Activated naive CD4-positive, alpha-beta T cell treated with anti-CD3 and anti-CD28 coated beads, Interleukin-2, amount 50 U/mL, for 16 hours (primary cell): ENCODE results near the gene URGCP.

Experiments
- DNase-seq: peaks from one replicate; pipeline ENCODE4 v3.0.0-alpha.2; 2020

URGCP gene, protein sequence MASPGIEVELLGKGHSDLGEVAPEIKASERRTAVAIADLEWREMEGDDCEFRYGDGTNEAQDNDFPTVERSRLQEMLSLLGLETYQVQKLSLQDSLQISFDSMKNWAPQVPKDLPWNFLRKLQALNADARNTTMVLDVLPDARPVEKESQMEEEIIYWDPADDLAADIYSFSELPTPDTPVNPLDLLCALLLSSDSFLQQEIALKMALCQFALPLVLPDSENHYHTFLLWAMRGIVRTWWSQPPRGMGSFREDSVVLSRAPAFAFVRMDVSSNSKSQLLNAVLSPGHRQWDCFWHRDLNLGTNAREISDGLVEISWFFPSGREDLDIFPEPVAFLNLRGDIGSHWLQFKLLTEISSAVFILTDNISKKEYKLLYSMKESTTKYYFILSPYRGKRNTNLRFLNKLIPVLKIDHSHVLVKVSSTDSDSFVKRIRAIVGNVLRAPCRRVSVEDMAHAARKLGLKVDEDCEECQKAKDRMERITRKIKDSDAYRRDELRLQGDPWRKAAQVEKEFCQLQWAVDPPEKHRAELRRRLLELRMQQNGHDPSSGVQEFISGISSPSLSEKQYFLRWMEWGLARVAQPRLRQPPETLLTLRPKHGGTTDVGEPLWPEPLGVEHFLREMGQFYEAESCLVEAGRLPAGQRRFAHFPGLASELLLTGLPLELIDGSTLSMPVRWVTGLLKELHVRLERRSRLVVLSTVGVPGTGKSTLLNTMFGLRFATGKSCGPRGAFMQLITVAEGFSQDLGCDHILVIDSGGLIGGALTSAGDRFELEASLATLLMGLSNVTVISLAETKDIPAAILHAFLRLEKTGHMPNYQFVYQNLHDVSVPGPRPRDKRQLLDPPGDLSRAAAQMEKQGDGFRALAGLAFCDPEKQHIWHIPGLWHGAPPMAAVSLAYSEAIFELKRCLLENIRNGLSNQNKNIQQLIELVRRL

DNA sequence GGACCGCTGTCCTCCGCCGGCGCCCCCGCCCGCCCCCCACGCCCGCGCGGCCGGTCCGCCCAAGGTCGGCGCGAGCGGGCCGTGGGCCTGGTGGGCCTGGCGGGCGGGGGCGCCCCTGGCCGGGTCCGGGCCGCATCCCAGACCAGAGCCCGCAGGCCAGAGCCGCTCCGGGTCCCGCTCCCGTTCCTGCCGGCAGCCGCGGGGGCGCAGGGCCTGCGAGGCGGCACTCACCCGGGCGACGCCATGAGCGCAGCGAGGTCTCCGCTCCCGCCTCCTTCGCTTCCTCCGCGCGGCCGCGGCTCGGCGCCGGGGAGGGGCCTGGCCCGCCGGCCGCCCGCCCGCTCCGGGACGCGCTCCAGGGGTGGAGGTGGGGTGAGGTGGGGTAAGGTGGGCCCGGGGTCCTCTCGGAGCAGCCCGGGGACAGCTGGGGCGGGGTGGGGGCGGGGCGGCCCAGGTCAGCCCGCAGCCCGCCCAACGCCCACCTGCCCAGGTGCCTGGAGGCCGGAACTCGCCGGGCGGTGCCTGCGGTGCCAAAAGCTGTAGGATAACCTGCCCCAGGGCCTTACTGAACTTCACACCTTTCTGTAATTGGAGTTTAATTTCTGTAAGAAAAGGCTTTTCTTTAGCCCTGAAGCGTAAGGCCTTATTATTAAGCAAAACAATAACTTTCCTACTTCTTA is at the start of gene URGCP:
TSS of gene URGCP (minus strand) at position 266 of the 680 bp plus-strand sequence. CDS start at position 245, 21 bp downstream.
- peak; percentile 62 for DNase-seq

DNA sequence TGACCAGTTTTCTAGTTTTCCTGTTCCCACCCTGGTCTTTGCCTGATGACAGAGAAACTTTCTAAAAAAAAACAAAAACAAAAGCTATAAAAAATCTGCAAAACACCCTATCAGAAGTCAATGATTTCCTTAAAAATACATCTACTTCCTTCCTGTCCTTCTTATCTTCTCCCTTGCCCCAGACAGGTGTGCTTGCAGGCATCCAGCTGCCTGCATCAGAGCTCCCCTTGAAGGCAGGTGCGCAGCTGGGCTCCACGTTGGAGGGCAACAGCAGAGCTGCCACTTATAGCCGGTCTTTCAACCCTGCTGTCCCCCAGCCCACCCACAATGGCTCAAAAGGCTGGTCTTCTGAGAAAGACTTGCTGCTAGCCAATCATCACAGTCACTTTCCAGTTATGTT is 49.6 kb upstream of the URGCP start:
- DNase-seq = no peak

DNA sequence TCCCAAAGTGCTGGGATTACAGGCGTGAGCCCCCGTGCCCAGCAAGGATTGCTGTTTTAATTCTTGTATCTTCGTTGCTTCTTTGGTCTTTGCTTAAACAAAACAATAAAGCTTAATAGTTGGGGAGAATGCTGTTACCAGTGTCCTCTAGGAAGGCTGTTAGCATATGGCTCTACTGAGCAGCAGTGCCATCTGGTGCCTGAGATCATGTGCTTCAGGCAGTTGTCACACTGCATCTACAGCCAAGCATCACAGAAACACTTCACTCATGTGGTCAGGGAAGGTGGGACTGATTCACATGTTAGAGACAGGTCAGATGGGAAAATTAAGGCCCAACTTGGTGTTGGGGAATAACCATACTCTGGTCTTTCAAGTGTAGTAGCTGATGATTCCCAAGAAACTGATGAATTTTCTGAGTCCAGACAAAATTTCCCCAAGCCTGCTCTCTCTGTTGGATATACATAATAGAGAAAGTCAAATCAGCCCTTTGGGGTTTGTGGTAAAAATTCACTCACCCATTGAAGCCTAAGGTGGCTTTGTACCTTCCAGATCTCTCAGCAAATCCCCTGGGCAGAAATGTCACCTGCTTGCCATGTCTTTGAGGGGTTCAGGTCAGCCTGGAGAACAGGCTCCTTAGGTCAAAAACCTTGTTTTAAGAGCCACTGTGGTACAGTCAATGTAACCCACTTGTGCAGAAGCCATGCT is 48.3 kb upstream of the URGCP start:
- DNase-seq = no peak

DNA sequence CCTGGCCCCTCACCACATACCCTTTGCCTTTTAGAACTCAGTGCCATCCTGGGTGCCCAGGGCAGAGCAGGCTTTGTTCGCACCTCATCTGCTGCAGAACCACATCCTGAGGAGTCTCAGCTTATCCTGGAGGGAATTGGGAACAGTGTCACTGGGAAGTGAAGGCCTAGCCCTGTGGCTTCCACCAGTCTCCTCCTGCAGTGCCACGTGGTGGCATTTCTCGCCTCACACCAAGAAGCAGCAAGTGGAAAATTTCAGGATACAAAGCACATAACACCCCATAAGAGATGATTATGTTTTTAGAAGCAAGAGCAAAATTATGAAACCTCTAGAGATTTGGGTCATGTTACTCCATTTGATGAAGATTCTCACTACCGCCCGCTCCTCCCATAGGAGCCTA is 46.7 kb upstream of the URGCP start:
- DNase-seq = no peak

DNA sequence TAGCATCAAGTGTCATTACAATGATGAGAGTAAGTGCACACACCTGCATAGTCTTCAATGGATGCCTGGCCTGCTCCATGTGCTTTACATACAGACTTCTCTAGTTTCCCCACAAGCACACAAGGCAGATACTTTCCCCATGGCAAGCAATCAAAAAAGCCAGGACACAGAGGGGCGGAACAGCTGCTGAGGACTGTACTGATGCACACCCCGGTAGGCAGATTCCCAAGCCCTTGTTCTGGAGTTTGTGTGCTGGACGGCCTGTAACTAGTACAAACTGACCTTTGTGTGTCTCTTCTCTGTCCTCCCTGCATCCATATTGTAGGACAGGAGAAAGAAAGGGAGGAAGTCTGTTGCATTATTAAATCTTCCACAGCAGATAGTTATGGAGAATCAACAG is 45.6 kb upstream of the URGCP start:
- no peak for DNase-seq

DNA sequence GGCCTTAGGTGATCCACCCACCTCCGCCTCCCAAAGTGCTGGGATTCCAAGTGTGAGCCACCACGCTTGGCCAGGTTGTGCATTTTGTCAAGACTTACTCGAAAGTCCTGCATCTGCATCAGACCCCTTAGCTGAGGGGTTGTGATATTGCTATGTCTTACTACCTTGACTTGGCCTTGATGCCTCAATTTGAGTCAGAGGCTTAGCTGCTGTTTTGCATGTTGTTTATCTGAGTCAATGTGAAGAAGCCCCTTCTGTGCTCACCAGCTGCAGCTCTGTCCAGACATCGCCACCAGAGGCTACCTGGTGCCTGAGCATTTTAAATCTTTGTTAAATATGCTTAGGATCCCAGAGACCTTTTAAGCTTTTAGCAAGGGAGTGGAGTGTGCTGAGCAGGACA is 37.9 kb upstream of the URGCP start:
- no peak for DNase-seq

DNA sequence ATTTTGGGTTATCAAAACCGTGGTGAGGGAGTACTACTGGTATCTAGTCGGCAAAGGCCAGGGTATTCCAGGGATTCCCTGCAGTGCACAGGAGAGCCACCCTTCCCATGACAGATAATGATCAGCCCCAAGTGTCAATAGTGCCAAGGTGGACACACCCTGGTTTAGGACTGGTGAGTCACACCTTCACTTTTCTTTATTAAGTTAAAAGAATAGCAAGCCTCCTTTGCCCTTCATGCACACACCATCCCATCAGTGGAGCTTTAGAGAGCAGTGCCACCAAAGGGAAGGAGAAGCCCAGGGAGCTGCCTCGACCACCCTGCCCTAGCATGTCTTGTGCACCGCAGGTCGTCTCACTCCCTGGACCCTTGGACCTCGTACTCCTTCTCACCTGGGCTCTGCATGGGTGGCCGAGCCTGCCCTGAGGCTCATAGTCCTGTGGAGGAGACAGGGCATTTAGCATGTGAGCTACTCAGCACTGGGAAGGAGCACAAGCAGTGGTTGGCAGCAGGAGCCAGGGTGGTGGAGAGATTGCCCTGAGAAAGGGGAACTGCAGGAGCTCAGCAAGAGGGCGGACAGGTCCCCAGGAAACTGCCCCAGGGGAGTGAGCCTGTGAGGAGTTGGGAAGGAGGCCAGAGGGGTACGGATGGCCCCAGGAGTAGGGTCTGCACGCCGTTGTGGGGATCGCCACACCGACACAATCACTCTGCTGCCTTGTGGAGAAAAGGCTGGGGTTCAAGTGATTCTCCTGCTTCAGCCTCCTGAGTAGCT is 37.2 kb upstream of the URGCP start:
- DNase-seq = no peak

DNA sequence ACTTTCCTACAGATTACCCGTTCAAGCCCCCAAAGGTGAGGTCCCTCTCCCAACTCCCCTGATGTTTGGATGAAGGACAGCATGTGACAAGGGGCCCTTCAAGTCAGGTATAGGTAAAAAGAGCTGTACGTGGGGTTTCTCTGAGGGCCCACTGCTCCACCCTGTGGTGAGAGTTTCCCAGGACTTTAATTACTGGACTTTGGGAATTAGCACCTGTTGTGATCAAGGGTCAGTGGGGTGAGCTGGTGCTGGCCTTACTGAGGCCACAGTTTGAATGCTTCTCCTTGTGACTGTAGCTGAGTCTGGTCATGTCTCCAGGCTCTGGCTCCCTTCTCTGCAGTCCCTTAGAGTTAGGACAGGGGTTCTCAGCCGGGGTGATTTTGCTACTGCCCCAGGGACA is 36.6 kb upstream of the URGCP start:
- DNase-seq = no peak

DNA sequence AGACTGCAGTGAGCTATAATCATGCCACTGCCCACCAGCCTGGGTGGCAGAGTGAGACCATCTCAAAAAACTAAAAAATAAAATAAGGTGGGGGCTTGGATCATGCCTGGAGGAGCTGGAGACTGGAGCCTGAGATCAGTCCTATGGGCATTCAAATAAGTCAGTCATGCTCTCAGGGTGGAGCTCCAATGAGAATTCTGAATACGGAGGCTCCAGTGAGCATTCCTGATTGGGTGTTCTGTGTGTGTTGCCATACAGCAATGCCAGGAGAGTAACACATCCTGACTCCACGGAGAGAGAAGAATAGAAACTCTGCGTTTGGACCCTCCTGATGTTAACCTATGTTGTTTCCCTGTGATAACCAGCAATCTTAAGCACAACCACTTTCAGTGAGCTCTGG is 35.9 kb upstream of the URGCP start:
- DNase-seq = no peak

DNA sequence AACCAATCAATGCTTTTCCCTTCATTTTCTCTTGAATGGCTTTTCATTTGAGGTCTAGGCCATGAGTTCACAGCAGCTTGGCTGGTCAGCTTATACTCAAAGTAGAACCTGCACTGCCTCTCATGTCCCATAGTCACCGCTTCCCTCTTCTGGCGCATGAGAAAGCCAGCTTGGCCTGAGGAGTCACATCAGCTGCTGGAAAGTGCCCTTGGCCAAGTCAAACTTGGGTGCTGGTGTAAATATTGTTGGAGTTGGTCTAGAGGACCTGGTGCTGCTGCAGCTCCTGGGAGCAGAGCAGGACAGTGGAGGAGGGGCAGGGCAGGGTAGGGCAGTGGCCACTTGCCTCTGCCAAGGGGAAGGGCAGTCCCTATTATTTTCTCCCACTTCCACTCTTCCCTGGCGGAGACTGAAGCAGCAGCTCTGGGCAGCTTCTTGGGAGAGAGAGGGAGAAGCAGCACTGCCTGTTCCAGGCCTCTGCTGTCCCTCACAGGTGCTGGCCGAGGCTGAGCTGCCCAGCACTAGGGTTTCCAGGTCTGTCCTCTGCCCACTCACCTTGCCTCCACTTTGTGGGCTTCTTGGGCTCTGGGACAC is 32.6 kb upstream of the URGCP start:
- no peak for DNase-seq

DNA sequence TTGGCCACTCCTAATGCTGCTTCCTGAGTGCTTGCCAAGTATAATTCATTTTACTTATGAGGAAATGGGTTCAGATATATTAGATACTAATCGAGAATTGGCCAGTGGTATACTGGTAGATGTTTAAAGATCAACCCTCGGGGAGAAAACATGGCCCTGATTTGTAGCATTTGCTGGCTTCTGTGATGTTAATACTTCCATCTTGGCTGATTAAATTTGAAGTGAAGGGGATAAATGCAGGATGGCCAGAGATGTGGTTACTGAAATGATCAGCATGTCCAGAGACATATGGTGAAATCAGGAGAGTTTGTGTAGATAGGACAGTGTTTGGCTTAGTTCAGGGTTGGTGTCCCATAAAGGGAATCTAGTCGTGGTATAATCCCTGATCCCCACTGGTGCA is 31.0 kb upstream of the URGCP start:
- no peak for DNase-seq

DNA sequence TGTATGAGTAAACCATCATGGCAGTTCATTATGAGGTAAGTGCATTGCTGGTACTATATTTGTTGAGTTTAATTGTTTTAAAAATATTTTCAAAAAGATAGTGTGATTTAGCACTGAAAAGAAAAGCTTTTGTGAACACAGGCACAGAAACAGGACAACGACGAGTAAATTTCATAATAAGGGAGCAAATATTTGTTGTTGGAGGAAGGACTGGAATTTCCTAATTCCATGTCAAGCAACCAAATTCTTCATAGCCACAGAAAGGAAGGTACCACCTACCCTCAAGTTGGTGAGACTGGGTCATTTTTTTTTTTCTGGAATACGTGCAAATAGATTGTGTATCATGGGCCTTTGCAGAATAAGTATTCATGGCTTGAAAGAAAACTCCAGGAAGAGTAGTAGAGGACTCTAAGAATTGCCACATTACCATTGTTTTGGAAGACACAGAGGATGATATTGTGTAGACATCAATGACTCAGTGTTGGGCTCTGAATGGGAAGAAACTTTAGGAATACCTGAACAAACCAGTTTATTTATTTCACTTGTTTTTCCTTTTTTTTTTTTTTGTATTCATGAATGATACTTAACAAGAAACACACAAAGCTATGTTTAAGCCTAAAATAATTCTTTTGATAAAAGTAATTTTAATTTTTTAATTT is 27.6 kb upstream of the URGCP start:
- DNase-seq = no peak

DNA sequence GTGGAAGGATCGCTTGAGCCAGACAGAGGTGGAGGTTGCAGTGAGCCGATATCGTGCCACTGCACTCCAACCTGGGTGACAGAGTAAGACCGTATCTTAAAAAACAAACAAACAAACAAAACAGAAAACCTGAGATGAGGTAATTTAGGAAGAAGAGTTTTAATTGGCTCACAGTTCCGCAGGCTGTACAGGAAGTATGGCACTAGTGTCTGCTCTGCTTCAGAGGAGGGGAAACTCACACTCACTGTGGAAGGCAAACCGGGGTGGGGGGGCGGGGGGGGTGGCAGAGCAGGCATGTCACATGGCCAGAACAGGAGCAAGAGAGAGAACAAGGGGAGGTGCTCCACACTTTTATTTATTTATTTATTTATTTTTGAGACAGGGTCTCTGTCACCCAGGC is 24.9 kb upstream of the URGCP start:
- no peak for DNase-seq

DNA sequence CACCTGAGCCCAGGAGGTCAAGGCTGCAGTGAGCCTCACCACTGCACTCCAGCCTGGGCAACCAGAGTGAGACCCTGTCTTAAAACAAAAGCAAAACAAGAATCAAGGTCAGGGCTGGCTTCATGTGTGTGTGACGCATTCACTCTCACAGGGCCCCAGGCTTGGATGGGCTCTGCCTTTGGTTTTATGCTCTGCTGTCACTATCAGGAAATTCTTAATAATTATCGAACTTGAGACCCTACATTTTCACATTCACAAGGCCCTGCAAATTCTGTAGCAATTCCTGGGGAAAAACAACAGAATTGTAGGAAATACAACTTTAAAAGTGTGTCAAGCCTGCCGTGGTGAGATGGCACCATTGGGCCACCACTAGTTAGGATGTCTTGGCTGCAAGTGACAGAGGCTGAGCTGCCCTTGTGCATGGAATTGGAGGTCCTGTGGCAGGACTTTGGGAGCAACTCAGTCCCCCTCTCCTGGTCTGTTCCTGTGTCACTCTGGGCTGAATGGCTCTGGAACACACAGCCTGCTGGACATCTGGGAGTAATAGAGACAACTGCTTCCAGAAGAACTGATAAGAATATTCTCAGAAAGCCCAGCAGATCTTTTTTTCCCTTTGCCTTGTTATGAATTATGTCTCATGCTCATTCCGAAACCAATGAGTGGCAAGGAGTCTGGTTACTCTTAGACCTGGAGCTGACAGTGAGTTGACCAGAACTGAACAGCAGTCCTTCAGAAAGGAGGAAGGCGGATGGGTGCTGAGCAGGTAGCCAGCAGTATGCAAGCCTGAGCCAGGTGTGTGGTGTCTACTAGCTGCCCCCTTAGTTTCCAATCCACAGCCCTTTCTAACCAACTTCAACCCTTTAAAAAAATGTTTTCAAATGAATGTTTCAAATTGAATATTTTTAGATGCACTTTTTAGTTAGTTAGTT is 23.4 kb upstream of the URGCP start:
- DNase-seq = no peak

DNA sequence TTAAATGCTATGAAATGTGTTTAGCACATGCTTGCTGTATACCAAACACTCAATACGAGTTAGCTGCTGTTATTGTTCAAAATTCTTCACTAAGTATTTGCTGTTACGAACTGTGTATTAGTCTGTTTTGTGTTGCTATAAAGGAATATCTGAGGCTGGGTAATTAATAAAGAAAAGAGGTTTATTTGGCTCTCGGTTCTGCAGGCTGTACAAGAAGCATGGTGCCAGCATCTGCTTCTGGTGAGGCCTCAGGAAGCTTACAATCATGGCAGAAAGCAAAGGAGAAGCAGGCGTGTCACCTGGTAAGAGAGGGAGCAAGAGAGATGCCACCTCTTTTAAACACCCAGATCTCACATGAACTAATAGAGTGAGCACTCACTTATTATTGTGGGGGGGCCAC is 21.4 kb upstream of the URGCP start:
- no peak for DNase-seq

DNA sequence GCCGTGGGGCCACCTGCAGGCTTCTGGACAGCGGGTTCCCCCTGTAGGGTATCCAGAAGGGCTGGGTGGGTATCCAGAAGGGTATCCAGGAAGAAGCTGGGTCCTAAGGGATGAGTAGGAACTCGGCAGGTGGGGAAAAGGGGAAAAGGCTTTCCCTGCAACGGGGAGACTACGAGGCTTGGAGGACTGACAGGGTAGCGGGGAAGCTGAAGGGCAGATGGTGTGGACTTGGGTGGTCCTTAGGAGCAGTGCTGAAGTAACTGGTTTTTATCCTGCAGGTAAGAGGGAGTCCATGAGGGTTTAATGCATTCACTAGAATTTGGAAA is 20.4 kb upstream of the URGCP start:
- no peak for DNase-seq

DNA sequence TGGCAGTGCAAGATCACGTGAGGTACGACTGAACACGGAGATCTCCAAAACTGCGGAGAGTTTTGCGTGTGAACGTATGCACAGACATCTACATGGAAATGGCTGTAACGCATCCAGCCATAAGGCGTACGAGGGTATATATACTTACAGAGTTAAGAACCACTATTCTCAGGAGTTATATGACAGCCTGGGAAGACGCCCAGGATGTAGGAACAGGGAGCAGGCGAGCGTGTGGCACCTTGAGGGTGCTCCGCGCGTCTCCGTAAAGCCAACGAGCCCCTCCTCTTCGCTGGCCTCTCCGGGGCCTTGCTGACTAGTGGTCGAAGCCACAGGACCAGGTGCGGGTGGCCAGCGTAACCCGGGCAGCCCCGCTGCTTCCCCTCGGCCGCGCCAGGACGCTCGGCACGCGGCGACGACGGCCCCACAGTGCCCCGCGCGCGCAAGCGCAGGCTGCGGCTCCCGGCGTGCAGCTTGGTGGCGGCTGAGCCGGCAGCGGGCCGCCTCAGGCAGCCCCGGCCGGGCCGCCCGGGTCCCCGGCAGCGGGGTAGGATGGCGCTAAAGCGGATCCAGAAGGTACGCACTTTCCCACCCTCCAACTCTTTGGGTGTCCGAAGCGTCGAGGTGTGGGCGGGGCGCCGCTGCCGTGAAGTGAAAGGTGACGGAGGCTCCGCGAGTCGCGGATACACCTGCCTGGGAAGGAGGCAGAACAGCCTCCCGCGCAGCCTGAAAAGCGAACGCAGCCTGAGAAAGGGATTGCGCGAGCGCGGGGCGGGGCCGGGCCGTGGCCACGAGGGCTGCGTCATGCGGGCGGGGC is 19.8 kb upstream of the URGCP start, which contains the start of gene UBE2D4:
TSS of gene UBE2D4 (plus strand) at position 453 of the 814 bp plus-strand sequence. CDS start at position 550, 97 bp downstream.
- peak; percentile 94 for DNase-seq

DNA sequence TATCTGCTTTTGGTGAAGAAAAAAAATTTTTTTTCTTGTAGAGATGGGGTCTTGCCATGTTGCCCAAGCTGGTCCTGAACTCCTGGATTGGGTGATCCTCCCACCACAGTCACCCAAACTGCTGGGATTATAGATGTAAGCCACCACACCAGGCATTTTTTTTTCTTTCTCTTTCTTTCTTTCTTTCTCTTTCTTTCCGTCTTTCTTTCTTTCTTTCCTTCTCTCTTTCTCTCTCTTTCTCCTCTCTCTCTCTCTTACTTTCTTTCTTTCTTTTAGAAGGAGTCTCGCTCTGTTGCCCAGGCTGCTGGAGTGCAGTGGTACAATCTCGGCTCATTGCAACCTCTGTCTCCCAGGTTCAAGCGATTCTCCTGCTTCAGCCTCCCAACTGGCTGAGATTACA is 16.3 kb upstream of the URGCP start:
- no peak for DNase-seq

DNA sequence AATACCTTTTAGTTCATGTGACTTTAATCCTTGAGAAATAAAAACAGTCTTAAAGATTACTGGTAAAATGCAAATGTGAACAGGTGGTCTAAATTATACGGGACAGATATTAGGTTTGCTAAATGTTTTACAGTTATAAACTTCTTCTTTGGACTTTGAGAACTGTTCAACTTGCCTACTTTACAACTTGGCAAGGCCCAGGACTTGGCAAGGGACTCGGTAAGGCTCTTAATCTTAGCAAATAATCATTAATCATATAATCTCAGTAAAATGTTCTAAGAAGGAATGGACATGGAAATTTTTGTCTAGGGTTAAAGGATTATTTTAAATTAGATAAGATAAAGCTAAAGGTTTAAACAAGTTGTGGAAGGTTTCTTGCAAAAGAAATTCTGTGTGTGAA is 15.0 kb upstream of the URGCP start:
- DNase-seq = no peak
